ENCODE results near the gene SNX3.
"Not testable (repeated sequence)": the region's sequence is repeated elsewhere in the genome, so short reads cannot be mapped to it uniquely, and the experiment has no call there.

Gene SNX3

GRCh38 chr6:108260809-108261569 is at the start of gene SNX3:
Gene SNX3, minus strand, starts transcription at chr6:108261040. Its CDS starts 119 bp downstream, at chr6:108260921.
- peak; percentile 77 for DNase-seq

DNA sequence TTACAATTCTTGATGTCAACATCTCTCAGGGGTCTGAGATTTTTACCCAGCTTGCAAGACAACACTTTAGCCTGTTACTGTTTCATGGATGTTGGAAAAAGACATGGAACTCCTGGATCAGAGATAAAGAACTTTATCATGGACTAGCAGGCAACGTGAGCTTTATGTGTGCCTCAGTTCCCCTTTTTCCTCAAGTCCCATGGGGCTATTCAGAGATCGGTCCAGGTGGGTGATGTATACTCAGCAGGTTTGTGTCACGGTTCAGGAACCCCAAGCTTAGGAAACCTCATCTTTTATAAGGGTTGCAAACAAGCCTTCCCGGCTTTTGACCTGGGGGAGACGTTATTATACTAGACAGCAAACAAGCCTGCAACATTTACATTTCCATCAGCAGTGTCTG is 49.0 kb upstream of the SNX3 start:
- DNase-seq = no peak

DNA sequence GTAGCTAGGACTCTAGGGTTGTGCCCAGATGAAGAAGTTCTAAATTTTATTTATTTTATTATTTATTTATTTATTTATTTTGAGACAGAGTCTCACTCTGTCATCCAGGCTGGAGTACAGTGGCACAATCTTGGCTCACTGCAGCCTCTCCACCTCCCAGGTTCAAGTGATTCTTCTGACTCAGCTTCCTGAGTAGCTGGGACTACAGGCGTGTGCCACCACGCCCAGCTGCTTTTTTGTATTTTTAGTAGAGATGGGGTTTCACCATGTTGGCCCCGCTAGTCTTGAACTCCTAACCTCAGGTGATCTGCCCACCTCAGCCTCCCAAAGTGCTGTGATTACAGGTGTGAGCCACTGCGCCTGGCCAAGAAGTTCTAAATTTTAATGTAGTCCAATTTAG is 47.8 kb upstream of the SNX3 start:
- DNase-seq = not testable (repeated sequence)

DNA sequence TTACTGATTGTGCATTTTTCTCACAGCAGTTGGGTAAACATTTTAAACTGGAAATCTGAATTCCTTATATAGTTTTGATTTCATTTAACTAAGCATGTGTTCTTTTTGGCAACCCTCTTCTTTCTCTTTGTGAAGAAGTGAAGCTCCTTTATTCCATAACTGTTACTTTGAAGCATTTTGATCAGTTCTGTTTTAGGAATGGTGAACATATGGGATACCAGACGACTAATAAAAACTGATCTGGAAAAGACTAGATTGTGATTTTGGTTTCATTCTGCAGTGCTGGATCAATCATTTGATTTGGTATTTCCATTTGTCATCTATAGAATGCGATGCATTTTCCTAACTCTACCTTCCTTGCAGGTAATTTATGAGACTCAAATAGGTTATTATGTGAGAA is 43.8 kb upstream of the SNX3 start:
- DNase-seq = no peak

GRCh38 chr6:108302386-108302785 is 41.5 kb upstream of the SNX3 start:
- DNase-seq = no peak

- no peak for DNase-seq
Observed at GRCh38 chr6:108295676-108296075, 34.8 kb upstream of the SNX3 start.

GRCh38 chr6:108294727-108295625 is 34.1 kb upstream of the SNX3 start, which contains the start of gene AFG1L:
Gene AFG1L, plus strand, starts transcription at chr6:108295054. Its CDS starts 26 bp downstream, at chr6:108295080.
- peak; percentile 74 for DNase-seq

DNA sequence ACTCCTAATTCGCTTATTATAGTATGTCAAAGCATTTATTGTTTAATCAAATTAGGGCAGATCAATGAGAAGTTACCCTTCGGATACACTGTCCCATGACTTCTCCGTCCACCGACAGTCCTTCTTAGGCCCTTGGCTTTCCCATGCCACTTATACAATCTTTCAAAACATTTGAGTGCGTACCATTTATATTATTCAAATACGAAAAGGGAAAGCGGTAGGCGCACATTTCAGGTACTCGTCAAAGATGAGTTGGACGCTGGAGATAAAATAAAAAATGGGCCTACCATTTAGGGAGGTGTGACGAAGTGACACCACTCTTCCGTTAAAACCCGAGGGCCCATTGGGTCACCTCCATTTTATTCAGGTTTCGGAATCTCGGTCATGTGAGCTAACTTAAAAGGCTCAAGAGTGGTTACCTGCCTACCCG is 33.5 kb upstream of the SNX3 start:
- no peak for DNase-seq

DNA sequence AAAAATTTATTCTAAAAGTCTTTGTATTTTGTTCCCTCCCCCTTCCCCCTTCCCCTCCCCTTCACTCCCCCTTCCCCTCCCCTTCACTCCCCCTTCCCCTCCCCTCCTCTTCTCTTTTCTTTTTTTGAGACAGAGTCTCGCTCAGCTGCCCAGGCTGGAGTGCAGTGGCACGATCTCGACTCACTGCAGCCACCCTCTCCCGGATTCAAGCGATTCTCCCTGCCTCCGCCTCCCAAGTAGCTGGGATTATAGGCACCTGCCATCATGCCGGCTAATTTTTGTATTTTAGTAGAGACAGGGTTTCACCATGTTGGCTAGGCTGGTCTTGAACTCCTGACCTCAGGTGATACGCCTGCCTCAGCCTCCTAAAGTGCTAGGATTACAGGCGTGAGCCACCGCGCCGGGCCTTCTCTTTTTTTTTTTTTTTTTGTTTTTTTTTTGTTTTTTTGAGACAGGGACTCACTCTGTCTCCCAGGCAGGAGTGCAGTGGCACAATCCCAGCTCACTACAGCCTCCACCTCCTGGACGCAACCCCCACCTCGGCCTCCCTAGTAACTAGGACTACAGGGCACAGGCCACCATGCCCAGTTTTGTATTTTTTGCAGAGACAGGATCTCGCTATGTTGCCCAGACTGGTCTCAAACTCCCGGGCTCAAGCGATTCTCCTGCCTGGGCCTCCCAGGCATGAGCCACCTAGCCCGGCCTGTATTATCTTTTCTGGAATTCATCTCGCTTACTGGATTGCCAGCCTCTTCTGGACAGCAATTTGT is 32.9 kb upstream of the SNX3 start:
- DNase-seq = no peak

DNA sequence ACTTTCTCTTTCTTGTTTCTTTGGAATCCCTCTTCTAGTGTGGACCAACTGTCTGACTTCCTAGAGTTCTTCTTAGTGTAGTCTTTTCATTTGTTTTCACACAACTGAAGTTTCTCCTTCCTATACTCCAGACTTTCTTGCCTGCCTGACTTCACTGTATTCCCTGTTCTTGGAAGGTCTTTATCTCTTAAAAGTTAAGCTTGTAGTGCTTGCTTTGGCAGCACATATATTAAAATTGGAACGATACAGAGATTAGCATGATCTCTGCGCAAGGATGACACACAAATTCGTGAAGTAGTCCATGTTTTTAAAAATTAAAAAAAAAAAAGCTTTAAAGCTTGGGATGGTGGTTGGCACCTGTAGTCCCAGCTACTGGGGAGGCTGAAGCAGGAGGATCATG is 31.7 kb upstream of the SNX3 start:
- DNase-seq = not testable (repeated sequence)

GRCh38 chr6:108291091-108291490 is 30.3 kb upstream of the SNX3 start:
- no peak for DNase-seq

GRCh38 chr6:108288742-108289141 is 27.9 kb upstream of the SNX3 start:
- DNase-seq = no peak

GRCh38 chr6:108287373-108287772 is 26.5 kb upstream of the SNX3 start:
- no peak for DNase-seq

DNA sequence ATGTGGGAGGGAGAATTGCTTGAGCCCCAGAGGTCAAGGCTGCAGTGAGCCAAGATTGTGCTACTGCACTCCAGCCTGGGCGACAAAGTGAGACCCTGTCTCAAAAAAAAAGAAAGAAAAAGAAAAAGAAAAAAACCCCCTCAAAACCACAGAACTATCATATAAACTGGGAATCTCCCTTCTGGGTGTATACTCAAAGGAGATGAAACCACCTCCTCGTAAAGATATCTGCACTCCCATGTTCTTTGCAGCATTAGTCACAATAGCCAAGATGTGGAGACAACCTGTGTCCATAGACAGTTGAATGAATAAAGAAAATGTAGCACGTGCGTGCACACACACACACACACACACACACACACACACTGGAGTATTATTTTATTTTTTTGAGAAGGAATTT is 25.5 kb upstream of the SNX3 start:
- DNase-seq = no peak

GRCh38 chr6:108285381-108285780 is 24.5 kb upstream of the SNX3 start:
- no peak for DNase-seq

GRCh38 chr6:108277831-108278230 is 17.0 kb upstream of the SNX3 start:
- no peak for DNase-seq

- no peak for DNase-seq
Observed at GRCh38 chr6:108277295-108277694, 16.5 kb upstream of the SNX3 start.

DNA sequence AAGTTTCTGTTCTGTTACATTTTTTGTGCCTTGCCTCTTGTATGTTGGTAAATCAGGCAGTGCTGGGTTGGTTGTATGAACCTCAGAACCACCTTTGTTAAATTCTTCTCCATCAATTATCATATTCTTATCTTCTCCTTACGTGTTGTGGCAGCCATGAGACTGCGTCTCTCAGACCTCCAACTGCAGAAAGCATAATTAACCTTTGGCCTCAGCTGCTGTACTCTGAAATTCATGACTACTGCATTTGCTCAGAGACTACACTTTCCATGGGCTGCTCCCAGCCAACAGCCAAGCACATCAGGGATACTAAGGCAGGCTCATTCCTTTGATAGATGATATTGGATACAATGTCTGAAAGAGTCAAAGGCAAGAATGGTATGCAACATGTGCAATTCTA is 15.1 kb upstream of the SNX3 start:
- no peak for DNase-seq

- no peak for DNase-seq
Observed at GRCh38 chr6:108274546-108274945, 13.7 kb upstream of the SNX3 start.

GRCh38 chr6:108269955-108270354 is 9.1 kb upstream of the SNX3 start:
- not testable (repeated sequence) for DNase-seq

DNA sequence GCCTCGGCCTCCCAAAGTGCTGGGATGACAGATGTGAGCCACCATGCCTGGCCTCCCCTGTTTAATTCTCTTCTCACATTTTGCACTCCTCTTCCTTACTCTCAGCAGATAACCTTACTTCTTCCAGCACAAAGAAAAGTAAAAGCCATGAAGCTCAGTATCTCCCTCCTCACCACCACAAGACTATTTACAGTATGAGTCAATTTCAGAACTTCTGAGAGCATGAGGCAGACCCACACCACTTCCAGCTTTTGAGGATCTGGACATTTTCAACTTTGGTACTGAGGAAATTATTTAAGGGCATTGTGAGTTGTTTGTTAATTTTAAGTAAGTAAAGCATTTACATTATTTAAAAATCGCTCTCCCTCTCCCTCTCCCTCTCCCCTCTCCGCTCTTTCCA is 8.0 kb upstream of the SNX3 start:
- no peak for DNase-seq

DNA sequence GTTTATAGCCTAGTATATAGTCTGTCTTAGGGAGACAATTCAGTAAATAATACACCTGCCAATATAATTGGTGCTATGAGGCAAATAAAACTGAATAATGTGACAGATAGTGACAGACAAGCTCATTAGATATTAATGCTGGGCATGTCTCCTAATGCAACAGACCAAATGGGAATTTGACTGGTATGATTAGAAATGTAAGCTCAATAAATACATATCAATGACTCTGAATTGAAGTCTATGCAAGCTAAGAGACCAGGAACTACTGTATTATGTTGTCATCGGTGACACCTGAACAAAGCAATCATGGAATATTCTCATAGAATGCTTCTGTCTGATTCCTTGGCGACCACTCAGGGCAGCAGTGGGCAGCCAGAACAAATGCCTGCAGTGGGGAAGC is 2.5 kb upstream of the SNX3 start:
- no peak for DNase-seq

- DNase-seq = peak; percentile 20
Observed at GRCh38 chr6:108260126-108260808, 573 bp downstream of the SNX3 start.

Data from KG1 (cell line).